A549 (cell line): ENCODE results near the gene ARMCX1.
"Not testable (repeated sequence)": the region's sequence is repeated elsewhere in the genome, so short reads cannot be mapped to it uniquely, and the experiment has no call there.

Experiments used
- HMGXB4 ChIP-seq: fragments of 250-450 bp; sonication (Bioruptor Pico); IDR thresholded peaks from 2 replicates; pipeline ENCODE4 v1.5.0; 2021; ENCODE audit warnings: mild to moderate bottlenecking, moderate library complexity, borderline replicate concordance
- KDM5A ChIP-seq: fragments of 200-600 bp; sonication (generic); IDR thresholded peaks from 2 replicates; pipeline ENCODE4 v1.6.1; 2016; ENCODE audit warnings: antibody characterized with exemption, mild to moderate bottlenecking

DNA sequence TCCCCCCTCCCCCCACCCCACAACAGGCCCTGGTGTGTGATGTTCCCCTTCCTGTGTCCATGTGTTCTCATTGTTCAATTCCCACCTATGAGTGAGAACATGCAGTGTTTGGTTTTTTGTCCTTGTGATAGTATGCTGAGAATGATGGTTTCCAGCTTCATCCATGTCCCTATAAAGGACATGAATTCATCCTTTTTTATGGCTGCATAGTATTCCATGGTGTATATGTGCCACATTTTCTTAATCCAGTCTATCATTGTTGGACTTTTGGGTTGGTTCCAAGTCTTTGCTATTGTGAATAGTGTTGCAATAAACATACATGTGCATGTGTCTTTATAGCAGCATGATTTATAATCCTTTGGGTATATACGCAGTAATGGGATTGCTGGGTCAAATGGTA, 47.4 kb upstream of the ARMCX1 start:
- TF ChIP-seq KDM5A, HMGXB4: not testable (repeated sequence)
